Peyer's patch (tissue), 4 donors: ENCODE measurements around the gene EGFL7. TPM values are rescaled to one million over a fixed set of nuclear protein-coding genes. Genes with fewer than 3 reads are reported as not detected.

Source experiments
- DNase-seq, 3 donors: peaks; one replicate each; pipeline ENCODE4 v3.0.0-alpha.2; 2017 to 2019
- H3K27ac ChIP-seq, 4 donors: fragments of 200-600 bp; sonication (generic); one replicate each; pipeline ENCODE4 v1.5.1; 2016 to 2019
- H3K27me3 ChIP-seq, 2 donors: fragments of 200-600 bp; sonication (generic); one replicate each; pipeline ENCODE4 v1.5.1; 2019
- H3K36me3 ChIP-seq, 3 donors: fragments of 200-600 bp; sonication (generic); one replicate each; pipeline ENCODE4 v1.5.1; 2016 to 2019
- H3K4me1 ChIP-seq, 4 donors: fragments of 200-600 bp; sonication (generic); one replicate each; pipeline ENCODE4 v1.5.1; 2016 to 2019
- H3K4me3 ChIP-seq, 4 donors: fragments of 200-600 bp; sonication (generic); 1 replicate in 3 of 4; 2 replicates in 1 of 4; pipeline ENCODE4 v1.5.1; 2016 to 2019; ENCODE audit warnings: mild to moderate bottlenecking in 1 of 4
- H3K9me3 ChIP-seq, 4 donors: fragments of 200-600 bp; sonication (generic); one replicate each; pipeline ENCODE4 v1.5.1; 2016 to 2019; ENCODE audit warnings: mild to moderate bottlenecking in 1 of 4
- POLR2A ChIP-seq, 2 donors: fragments of 450-650 bp; IDR thresholded peaks; one replicate each; pipeline ENCODE4 v1.5.1; 2017; ENCODE audit warnings: antibody characterized with exemption in 2 of 2, mild to moderate bottlenecking in 2 of 2, moderate library complexity in 2 of 2
- total RNA-seq, 4 donors: library from RNA; depleted of rRNA; stranded (reverse); fragments of >200 nt; gene quantifications; one replicate each; pipeline ENCODE4 v1.1.0, GENCODE V29; 2016
- TF ChIP-seq, protein P1 (sequence below), 6 experiments: fragments of 450-650 bp in 4 of 6; fragments of 200-600 bp in 2 of 6; sonication (generic) in 1 of 6; IDR thresholded peaks; one replicate each; pipeline ENCODE4 v1.5.1; 2017 to 2019; ENCODE audit warnings: antibody characterized with exemption in 6 of 6, mild to moderate bottlenecking in 3 of 6, moderate library complexity in 1 of 6

Gene EGFL7
- total RNA-seq, 4 donors from 2014 or later = 21.5 to 77.6 (median 46.0) TPM

DNA sequence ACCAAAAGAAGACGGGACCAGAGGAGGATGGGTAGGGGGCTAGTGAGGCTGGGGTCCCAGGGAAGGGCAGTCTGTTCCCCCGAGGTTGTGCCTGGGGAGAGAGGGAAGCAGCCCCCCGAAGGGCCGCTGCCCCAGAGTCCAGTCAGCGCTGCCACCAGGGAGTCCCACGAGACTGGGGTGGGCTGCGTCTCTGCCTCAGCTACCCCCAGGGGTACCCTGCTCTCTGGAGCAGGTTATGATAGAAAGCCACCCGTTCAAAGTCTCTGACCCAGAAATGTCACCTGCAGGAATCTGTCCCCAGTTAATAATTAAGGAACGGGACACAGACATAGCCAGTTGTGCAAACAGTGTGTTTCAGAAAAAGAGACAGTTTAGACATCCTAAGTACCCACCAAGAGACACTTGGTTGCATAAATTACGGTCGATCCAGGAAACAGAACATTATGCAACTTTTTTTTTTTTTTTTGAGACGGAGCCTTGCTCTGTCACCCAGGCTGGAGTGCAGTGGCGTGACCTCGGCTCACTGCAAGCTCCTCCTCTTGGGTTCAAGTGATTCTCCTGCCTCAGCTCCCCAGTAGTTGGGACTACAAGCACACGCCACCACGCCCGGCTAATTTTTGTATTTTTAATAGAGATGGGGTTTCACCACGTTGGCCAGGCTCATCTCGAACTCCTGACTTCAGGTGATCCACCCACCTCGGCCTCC is 35.3 kb downstream of the EGFL7 start:
- H3K36me3 ChIP-seq = no peaks in the 10 kb centered on the region
- no peaks in the 10 kb centered on the region for H3K27me3 ChIP-seq
- TF ChIP-seq POLR2A (IDR thresholded peaks at IDR 0.05) = no peak
- TF ChIP-seq, protein P1, sequence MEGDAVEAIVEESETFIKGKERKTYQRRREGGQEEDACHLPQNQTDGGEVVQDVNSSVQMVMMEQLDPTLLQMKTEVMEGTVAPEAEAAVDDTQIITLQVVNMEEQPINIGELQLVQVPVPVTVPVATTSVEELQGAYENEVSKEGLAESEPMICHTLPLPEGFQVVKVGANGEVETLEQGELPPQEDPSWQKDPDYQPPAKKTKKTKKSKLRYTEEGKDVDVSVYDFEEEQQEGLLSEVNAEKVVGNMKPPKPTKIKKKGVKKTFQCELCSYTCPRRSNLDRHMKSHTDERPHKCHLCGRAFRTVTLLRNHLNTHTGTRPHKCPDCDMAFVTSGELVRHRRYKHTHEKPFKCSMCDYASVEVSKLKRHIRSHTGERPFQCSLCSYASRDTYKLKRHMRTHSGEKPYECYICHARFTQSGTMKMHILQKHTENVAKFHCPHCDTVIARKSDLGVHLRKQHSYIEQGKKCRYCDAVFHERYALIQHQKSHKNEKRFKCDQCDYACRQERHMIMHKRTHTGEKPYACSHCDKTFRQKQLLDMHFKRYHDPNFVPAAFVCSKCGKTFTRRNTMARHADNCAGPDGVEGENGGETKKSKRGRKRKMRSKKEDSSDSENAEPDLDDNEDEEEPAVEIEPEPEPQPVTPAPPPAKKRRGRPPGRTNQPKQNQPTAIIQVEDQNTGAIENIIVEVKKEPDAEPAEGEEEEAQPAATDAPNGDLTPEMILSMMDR (IDR thresholded peaks at IDR 0.05) = no peak
- peaks cover 3 to 54% (median 11%) of the 10 kb centered on the region in 4 donors for H3K4me1 ChIP-seq
- H3K27ac ChIP-seq = peak overlapping the region in 3 of 4 donors; percentile 71 to 96 (median 84)
- H3K9me3 ChIP-seq = no peaks in the 10 kb centered on the region
- H3K4me3 ChIP-seq = peak overlapping the region in 2 of 4 donors; percentile 42 to 46
- no peak for DNase-seq

GRCh38 chr9:136698635-136699246 is 36.0 kb downstream of the EGFL7 start:
- peaks cover 0 to 50% (median 11%) of the 10 kb centered on the region in 4 donors for H3K4me1 ChIP-seq
- H3K36me3 ChIP-seq = no peaks in the 10 kb centered on the region
- no peak overlapping the region for H3K4me3 ChIP-seq
- peak overlapping the region in 2 of 4 donors; percentile 84 to 96 for H3K27ac ChIP-seq
- DNase-seq = no peak
- TF ChIP-seq, protein P1 (IDR thresholded peaks at IDR 0.05) = no peak
- TF ChIP-seq POLR2A (IDR thresholded peaks at IDR 0.05) = no peak
- no peaks in the 10 kb centered on the region for H3K9me3 ChIP-seq
- H3K27me3 ChIP-seq = no peaks in the 10 kb centered on the region

- DNase-seq = no peak
- no peak overlapping the region for H3K4me3 ChIP-seq
- no peaks in the 10 kb centered on the region for H3K27me3 ChIP-seq
- no peaks in the 10 kb centered on the region for H3K36me3 ChIP-seq
- H3K4me1 ChIP-seq = peaks cover 0 to 36% (median 11%) of the 10 kb centered on the region in 4 donors
- no peak for TF ChIP-seq POLR2A (IDR thresholded peaks at IDR 0.05)
- TF ChIP-seq, protein P1 (IDR thresholded peaks at IDR 0.05) = no peak
- H3K9me3 ChIP-seq = no peaks in the 10 kb centered on the region
- H3K27ac ChIP-seq = no peak overlapping the region
These were observed 37.6 kb downstream of the EGFL7 start for GRCh38 chr9:136700304-136700703.

GRCh38 chr9:136700959-136701667 is 38.4 kb downstream of the EGFL7 start:
- peak overlapping the region; percentile 9 to 31 (median 22) for H3K4me3 ChIP-seq
- H3K36me3 ChIP-seq = no peaks in the 10 kb centered on the region

GRCh38 chr9:136701668-136702053 is 38.9 kb downstream of the EGFL7 start:
- H3K36me3 ChIP-seq = no peaks in the 10 kb centered on the region
- no peak for DNase-seq
- H3K27ac ChIP-seq = peak overlapping the region in 1 of 4 donors; percentile 31
- no peak for TF ChIP-seq POLR2A (IDR thresholded peaks at IDR 0.05)
- TF ChIP-seq, protein P1 (IDR thresholded peaks at IDR 0.05) = no peak
- peaks cover 0 to 23% (median 11%) of the 10 kb centered on the region in 4 donors for H3K4me1 ChIP-seq
- H3K27me3 ChIP-seq = no peaks in the 10 kb centered on the region
- H3K4me3 ChIP-seq = peak overlapping the region in 1 of 4 donors; percentile 31
- no peaks in the 10 kb centered on the region for H3K9me3 ChIP-seq

More at GRCh38 chr9:136700959-136701667, 38.4 kb downstream of the EGFL7 start:
- peaks cover 0 to 28% (median 11%) of the 10 kb centered on the region in 4 donors for H3K4me1 ChIP-seq
- H3K27me3 ChIP-seq = no peaks in the 10 kb centered on the region
- H3K27ac ChIP-seq = peak overlapping the region in 2 of 4 donors; percentile 14 to 31
- no peak for TF ChIP-seq POLR2A (IDR thresholded peaks at IDR 0.05)
- TF ChIP-seq, protein P1 (IDR thresholded peaks at IDR 0.05) = no peak
- peak in 2 of 3 donors; percentile 62 to 72 for DNase-seq
- no peaks in the 10 kb centered on the region for H3K9me3 ChIP-seq
